OCI-LY3 (cell line): Measurements from ENCODE around the gene FOXP3.

Experiments
- CTCF ChIP-seq: fragments of 200-600, 300-600 bp; sonication (generic); IDR thresholded peaks from 2 replicates; pipeline ENCODE4 v1.5.1; 2014; ENCODE audit warnings: antibody characterized with exemption, low read length, low read depth
- EZH2phosphoT487 ChIP-seq: fragments of 200-600 bp; shearing (Covaris generic); IDR thresholded peaks from 2 replicates; pipeline ENCODE4 v1.6.1; 2018; ENCODE audit warnings: antibody characterized with exemption, mixed run types, low read depth

DNA sequence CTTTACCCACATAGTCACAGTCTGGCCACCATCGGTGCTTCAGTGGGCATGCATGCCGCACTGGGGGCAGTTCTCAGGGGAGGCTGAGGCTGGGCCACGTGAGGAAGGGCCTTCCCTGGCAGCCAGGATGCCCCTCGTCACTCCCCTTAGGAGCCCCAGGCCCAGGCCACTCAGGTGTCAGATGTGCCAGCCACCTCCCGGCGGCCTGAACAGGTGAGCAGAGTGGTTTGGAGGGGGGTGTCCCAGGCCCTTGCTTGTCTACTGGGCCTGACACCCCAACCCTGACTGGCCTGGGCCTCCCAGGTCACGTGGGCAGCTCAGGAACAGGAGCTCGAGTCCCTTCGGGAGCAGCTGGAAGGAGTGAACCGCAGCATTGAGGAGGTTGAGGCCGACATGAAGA, 17.2 kb downstream of the FOXP3 start:
- TF ChIP-seq CTCF (no peak), EZH2phosphoT487 (no peak)
